Measurements from ENCODE around the gene ZNF599.

Gene ZNF599

DNA sequence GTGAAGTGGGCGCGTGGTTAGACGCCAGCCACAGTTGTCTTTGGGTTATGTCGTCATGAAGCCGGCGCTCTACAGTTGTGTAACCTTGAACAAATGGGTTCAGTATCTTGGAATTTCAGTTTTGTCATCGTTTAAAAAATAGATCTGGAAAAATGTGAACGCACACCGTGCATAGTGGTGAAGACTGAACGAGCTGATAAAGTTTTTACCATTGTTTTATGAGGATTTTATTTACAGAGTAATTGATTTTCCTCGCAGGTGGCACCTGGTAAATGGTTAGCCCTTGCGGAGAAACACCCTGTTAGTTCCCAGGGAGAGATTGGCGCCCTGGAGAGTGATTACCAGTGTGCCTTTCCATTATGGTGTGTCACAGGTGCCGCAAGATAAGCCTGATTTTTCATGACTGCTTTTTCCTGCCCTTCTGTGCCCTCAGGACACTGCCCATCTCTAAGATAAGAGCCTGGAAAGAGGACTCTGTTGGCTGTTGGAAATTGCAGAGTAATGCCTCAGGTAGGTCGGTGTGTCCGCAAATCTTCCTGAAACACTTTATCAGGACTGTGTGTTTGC lies 38.4 kb downstream of the ZNF599 start:
- no peak for DNase-seq

DNA sequence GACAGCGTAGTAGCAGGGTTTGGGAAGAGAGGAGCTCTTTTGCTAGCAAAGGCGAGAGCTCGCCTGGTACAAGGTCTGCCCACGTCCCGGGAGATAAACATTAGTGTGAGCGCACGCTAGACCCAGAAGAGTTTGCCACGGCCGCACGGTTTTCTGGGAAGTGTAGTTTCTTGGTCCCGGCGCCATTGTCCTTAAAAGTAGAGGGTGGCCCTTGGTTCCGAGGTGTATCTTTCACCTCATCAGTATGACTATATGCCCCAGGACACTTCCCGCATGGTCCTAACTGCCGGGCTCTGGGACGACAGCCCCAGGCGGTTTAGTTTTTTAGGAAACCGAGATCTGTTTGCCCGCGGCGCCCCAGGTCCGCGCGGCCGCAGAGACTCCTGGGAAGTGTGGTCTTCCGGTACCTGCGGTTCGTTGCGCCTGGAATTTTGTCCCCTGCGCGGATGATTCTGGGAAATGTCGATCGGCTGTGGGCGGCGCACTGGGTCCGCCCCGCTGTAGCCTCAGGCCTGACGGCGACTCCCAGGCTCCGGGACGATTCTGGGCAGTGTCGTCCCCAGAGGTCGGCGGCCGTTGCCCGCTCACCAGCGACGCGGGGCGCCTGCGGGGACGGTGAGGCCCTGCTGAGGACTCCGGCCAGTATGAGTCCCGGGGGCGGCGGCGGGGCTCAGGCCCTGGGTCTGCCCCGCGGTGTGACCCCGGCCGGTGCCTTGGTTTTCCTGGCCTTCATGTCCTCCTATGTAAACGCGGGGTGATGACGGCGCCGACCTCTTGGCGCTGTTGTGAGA lies 39.1 kb downstream of the ZNF599 start, which contains the start of gene ZNF181:
ZNF181 (plus strand) TSS at position 498 of the 791 bp plus-strand sequence. CDS start 795 bp downstream, outside the sequence.
- DNase-seq: peak; percentile 74 to 82

DNA sequence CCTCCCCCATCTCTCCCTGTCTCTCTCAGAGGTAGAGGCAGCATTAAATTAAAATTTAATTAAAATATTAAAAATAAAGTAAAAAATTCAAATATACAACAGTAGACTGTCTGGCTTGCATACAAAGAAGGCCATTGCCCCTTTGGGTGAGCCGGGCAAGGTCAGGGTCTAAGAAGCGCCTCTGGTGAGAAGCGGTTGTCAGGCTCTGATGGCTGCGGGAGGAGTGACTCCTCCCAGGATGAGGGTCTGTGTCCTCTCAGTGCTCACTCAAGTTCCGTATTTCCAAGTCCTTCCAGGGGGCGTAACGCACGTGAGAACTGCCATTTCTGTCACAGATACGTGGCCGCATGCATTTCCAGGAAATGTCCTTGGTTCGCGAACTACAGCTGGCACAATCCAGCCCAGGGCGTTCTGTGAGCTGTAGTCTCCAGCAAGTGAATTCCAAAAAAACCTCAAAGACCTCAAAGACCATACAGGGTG lies 39.7 kb downstream of the ZNF599 start:
- no peak for DNase-seq

DNA sequence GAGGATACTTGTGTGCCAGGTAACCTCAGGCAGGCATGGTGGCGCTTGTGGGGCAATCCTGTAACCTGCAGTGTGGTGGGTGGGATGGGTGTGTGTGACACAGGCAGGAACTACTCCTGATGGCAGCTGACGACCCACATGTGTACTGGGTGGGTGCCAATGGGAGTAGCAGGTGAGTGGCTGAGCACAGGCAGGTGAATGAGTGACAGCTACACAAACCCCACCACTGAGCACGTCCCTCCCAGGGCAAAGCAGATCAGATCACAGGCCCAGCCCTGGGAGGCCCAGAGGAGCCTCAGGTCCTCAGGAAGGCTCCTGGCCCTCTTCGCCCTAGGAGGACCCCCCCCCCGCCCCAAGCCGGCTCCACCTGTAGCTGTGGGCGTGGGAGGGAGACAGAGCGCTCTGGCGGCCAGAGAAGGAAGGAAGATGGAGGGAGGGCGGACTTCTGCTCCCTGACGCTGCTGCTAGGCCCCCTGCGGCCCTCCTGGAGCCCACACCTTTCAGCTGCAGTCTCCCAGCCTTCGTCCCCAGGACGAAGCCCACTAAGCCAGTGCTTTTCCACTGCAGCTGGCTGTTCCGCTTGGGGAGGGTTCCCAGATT lies 40.3 kb downstream of the ZNF599 start:
- DNase-seq: no peak

DNA sequence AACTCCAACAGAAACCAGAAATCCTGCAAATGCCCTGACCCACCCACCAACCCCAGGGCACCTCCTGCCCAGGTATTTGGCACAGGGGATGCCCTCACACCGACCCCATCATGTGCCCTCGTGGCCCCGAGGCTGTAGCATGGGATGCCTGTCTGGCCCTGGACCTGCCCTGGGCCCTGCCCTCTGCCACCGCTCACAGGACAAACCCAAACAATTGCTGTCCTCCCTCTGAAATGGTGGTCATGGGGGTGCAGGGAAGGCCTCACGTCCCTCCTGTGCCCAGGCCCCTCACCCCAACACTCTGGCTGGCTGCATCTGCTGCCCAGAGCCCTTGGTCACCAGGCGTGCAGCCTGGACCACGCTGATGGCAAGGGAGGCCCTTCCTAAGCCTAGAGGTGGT lies 41.1 kb downstream of the ZNF599 start:
- no peak for DNase-seq

DNA sequence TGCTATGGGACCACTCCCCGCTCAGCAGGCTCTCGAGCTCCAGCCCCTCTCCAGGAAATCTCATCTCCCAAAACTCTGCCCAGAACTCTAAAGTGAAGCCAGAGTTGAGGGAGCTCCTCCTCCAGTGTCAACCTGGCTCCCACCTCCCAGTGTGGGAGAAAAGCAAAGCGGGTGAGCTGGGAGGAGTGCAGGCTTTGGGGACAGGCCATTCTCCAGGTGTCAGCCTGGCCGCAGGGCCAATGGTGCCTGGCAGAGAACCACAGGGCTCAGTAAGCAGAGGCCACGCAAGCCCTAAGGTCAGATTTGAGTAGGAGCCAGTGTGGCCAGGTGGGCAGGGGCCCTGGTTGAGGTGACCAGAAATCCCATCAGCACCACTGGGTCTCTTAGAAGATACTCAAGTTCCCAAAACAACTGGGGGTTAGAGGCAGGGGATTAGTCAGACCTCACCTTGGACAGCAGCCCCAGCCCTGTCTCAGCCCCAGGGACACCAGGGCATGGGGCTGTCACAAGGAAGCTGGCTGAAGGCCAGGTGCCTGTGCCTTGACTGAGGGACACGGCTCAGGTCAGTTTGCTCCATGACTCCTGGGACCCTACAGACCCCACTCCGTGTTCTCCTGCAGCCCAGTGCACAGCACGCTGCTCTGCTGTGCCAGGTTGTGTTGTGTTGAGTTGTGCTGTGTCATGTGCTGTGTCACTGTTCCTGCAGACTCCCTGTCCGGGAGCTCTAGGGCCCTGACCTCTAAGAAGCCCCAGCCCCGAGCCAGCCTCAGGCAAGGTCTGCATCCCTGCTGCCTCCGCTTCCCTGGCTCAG lies 41.8 kb downstream of the ZNF599 start:
- no peak for DNase-seq

DNA sequence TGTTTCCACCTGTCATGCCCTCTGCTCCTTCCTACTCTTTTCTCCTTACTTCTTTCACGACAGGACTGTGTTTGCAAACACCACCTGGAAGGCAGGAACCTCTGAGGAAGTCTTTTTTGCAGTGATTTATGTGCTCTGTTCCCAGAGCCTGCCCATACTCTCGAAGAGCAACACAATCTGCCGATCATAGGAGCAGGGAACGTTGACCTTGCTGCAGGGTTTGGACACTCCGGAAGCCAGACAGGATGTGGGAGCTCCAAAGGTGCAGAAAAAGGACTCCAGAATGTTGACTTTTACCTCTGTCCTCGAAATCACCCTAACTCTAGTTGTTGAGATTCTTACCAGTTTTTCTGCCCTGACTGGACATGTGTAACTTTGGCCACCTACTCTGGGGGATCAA lies 47.6 kb downstream of the ZNF599 start:
- DNase-seq: no peak

DNA sequence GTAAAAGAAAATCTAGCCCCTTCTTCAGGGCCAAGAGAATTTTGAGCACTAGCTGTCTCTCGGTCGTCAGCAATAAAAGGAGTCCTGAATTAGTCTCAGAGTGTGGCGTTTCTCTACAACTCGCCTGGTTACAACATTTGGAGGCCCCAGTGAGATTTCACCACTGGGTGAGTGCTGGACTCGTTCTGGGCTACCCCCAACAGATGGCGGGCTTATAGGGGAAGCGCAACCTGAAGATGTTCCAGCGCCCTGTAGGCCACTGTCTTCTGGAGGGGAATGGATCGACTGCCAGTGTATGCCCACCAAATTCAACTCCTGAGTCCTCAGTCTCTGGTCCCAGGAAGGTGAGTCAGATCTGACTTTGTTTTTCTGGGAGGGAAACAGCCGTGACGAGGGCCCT lies 50.7 kb downstream of the ZNF599 start:
- no peak for DNase-seq

DNA sequence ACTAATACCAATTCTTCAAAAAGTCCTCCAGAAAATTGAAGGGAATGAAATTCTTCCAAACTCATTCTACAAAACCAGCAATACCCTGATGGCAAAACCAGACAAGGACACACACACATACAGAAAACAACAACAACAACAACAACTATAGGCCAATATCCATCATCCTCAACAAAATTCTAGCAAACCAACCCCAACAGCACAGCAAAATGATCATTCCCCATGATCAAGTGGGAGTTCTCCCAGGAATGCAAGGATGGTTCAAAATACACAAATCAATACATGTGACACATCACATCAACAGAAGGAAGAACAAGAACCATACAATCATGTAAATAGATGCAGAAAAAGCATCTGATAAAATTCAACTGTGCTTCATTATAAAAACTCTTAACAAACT lies 57.7 kb downstream of the ZNF599 start:
- no peak for DNase-seq

DNA sequence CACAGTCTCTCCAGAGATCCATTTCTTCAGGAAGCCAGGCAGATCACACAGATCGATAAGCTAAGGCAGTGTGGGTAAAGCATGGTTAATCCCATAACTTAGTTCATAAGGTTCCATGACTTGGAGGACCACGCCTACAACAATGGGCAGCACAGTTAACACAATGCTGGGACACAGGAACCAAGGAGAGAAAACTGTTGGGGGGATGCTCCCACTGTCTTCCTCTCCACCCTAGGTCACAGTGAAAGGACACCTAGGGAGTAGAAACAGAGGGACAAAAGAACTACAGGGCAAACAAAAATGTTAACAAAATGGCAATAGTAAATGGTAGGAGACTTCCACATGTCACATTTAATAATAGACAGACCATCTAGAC lies 59.8 kb downstream of the ZNF599 start:
- no peak for DNase-seq

DNA sequence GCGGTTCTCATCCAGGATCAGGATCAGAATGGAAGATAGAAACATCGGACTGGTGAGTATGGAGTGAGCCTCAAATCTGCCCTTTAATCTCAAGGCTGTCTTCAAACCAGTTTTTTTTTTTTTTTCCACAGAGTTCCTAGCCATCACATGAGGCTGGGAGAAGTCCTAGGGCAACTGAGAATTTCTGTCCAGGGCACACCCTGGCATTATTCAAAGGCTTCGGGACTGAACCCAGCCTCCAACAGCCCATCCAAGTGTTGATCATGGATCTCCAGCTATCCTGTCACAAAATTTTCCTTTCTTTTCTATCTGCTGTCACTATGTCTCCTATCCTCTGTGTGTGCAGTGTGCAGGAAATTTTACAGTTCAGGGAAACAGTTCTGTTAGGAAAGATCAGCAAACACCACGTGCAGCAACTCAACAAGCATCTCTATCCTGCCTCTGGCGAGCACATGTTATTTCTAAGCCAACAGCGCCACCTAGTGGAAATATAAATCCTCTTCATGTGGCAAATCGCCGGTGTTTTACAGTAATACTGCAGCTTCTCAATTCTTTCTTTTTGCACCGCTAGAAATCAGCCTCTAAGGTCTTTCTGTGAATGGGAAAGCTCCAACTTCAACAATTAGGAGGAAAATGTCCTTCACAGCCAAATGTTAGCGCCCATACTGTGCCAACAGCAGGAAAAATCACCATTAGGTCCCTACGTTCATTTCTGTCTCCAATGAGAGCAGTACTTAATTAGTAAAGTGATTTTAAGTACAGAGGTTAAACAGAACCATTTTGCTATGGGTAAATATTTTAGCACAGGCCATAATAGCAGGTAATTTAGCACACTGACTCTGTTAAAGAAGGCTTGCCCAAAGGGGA lies 60.4 kb downstream of the ZNF599 start:
- DNase-seq: peak in 1 of 2 experiments; percentile 49

DNA sequence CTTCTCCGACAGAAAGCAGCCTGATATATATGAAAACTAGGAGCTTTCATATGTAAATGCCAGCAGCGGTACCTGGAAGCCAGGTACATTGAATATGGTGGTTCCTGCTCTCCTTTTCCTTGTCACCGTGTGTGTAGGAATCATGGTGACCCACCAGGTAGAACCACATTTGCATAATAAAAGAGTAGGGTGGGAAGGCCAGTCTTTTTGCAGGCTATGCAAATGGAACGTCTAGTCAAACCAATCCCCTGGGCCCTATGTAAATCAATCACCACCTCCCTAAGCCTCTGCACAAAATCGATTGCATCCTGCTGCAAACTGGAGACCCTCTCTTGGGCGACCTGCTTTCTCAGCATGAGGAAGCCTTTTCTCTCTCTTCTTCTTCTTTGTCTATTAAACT lies 61.1 kb downstream of the ZNF599 start:
- no peak for DNase-seq
